HepG2 (cell line): ENCODE data around the gene FETUB. TPM values are rescaled to one million over a fixed set of nuclear protein-coding genes. Genes with fewer than 3 reads are reported as not detected.

Source experiments
- ATAC-seq: fragments of 200-7000 bp; cut with Tn5 transposase; 3 replicates; pipeline ENCODE4 v1.9.1; 2020; ENCODE audit warnings: mild to moderate bottlenecking, moderate library complexity
- BruUV-seq: library from RNA; stranded (reverse); fragments of 400-500 nt; replicated peaks from 2 replicates; lab custom pipeline; 2021; lab: Mats Ljungman, UMichigan
- CTCF ChIA-PET: fragments of 300-600 bp; formaldehyde crosslinking; extraction: SDS; loops from one replicate; lab custom pipeline; 2021; ENCODE audit warnings: low total read pairs, inconsistent platforms, low intra/inter-chr PET ratio; lab: Yijun Ruan, JAX
- POLR2A ChIA-PET: fragments of 350-600 bp; sonication (Branson Sonifier 250); formaldehyde crosslinking; loops from one replicate; lab custom pipeline; 2020; ENCODE audit warnings: antibody characterized with exemption, inconsistent platforms; lab: Yijun Ruan, JAX
- DNase-seq: peaks from one replicate; pipeline ENCODE4 v3.0.0-alpha.2; 2015; ENCODE audit warnings: low spot score
- FAIRE-seq: peaks from 3 replicates; lab custom pipeline; 2011; peaks lifted over from hg19 to GRCh38; lab: Jason Lieb, UNC
- H2AFZ ChIP-seq: one replicate; pipeline ENCODE4 v1.6.1; 2011; ENCODE audit warnings: low read length, inconsistent platforms
- H3K27ac ChIP-seq: fragments of 300-600 bp; 3 replicates; pipeline ENCODE4 v1.8.0; 2011; ENCODE audit warnings: mixed run types, mild to moderate bottlenecking, mixed read lengths, low read length, inconsistent platforms; ENCODE audit not compliant: insufficient read depth; ENCODE audit errors: extremely low read length
- H3K27me3 ChIP-seq, 2 experiments: fragments of 200-600 bp in 1 of 2; 2 replicates in 1 of 2; 3 replicates in 1 of 2; pipeline versions ENCODE4 v1.6.0 to v1.8.0; 2011; ENCODE audit warnings: low read length in 2 of 2, mild to moderate bottlenecking in 2 of 2, moderate library complexity in 2 of 2, inconsistent platforms in 1 of 2; ENCODE audit not compliant: insufficient read depth in 2 of 2, control insufficient read depth in 1 of 2
- H3K36me3 ChIP-seq, 2 experiments: fragments of 200-600 bp in 1 of 2; replicated peaks in 1 of 2; 2 replicates in 1 of 2; 3 replicates in 1 of 2; pipeline versions ENCODE4 v1.5.1 to v1.8.0; 2011; ENCODE audit warnings: low read length in 2 of 2, inconsistent platforms in 1 of 2; ENCODE audit not compliant: insufficient read depth in 2 of 2, control insufficient read depth in 1 of 2
- H3K4me1 ChIP-seq: 2 replicates; pipeline ENCODE4 v1.5.1; 2012; ENCODE audit warnings: low read length, inconsistent platforms; ENCODE audit not compliant: insufficient read depth
- H3K4me2 ChIP-seq: 2 replicates; pipeline ENCODE4 v1.6.0; 2011; ENCODE audit warnings: low read depth, low read length, inconsistent platforms
- H3K4me3 ChIP-seq, 3 experiments: fragments of 200-600 bp in 1 of 3; sonication (generic), shearing (Covaris generic) in 1 of 3; replicated peaks in 1 of 3; 2 replicates each; pipeline ENCODE4 v1.5.1; 2011 to 2016; ENCODE audit warnings: low read length in 3 of 3, inconsistent platforms in 2 of 3, low read depth in 2 of 3, mild to moderate bottlenecking in 2 of 3, control low read depth in 1 of 3, mixed read lengths in 1 of 3; ENCODE audit not compliant: insufficient read depth in 1 of 3
- H3K79me2 ChIP-seq: one replicate; pipeline ENCODE4 v1.6.1; 2011; ENCODE audit warnings: low read length, inconsistent platforms; ENCODE audit not compliant: insufficient read depth
- H3K9ac ChIP-seq: 2 replicates; pipeline ENCODE4 v1.6.0; 2011; ENCODE audit warnings: mild to moderate bottlenecking, low read depth, low read length, inconsistent platforms; ENCODE audit not compliant: insufficient read depth
- H3K9me3 ChIP-seq: 2 replicates; pipeline ENCODE4 v1.5.1; 2012; ENCODE audit warnings: mild to moderate bottlenecking, low read length
- H4K20me1 ChIP-seq: 2 replicates; pipeline ENCODE4 v1.6.0; 2011; ENCODE audit warnings: inconsistent platforms, mild to moderate bottlenecking, low read length, moderate library complexity; ENCODE audit not compliant: insufficient read depth
- AGO1 ChIP-seq: fragments of 200-400 bp; formaldehyde crosslinking; IDR thresholded peaks from 2 replicates; pipeline ENCODE4 v1.6.1; 2017; ENCODE audit warnings: mild to moderate bottlenecking, low read depth, low read length, moderate library complexity; ENCODE audit not compliant: poor library complexity, severe bottlenecking
- BRCA1 ChIP-seq: sonication (generic); formaldehyde crosslinking; IDR thresholded peaks from 2 replicates; pipeline ENCODE4 v1.4.0; 2020; ENCODE audit warnings: missing genetic modification reagents
- FOXA3 ChIP-seq: IDR thresholded peaks from 2 replicates; pipeline ENCODE4 v1.6.1; 2016; ENCODE audit warnings: missing genetic modification reagents, missing compliant biosample characterization
- GATAD2A ChIP-seq: IDR thresholded peaks from 2 replicates; pipeline ENCODE4 v1.6.1; 2016
- HMG20A ChIP-seq: IDR thresholded peaks from 2 replicates; pipeline ENCODE4 v1.6.1; 2016; ENCODE audit warnings: borderline replicate concordance
- HOXD1 ChIP-seq: sonication (generic); formaldehyde crosslinking; IDR thresholded peaks from 2 replicates; pipeline ENCODE4 v1.5.0; 2020; ENCODE audit warnings: missing genetic modification reagents
- NFE2L1 ChIP-seq: sonication (generic); formaldehyde crosslinking; IDR thresholded peaks from 2 replicates; pipeline ENCODE4 v1.4.0; 2020; ENCODE audit warnings: missing genetic modification reagents, mild to moderate bottlenecking, borderline replicate concordance
- SAP130 ChIP-seq: IDR thresholded peaks from 2 replicates; pipeline ENCODE4 v1.6.1; 2016; ENCODE audit warnings: low read depth
- SIN3A ChIP-seq: IDR thresholded peaks from 2 replicates; pipeline ENCODE4 v1.6.1; 2011; ENCODE audit warnings: low read depth, mild to moderate bottlenecking, control low read depth, low read length, borderline replicate concordance
- ZBTB1 ChIP-seq: sonication (generic); formaldehyde crosslinking; IDR thresholded peaks from 2 replicates; pipeline ENCODE4 v1.4.0; 2020; ENCODE audit warnings: missing genetic modification reagents, borderline replicate concordance
- ZNF251 ChIP-seq: sonication (generic); formaldehyde crosslinking; IDR thresholded peaks from 2 replicates; pipeline ENCODE4 v1.9.0; 2021; ENCODE audit warnings: mild to moderate bottlenecking, missing genetic modification reagents
- ZNF296 ChIP-seq: sonication (generic); formaldehyde crosslinking; conservative IDR thresholded peaks from 2 replicates; pipeline ENCODE4 v1.5.0; 2020; ENCODE audit warnings: mild to moderate bottlenecking, missing genetic modification reagents
- WGBS: methylation state at CpG from one replicate; pipeline ENCODE4 v1.1.6; 2017; ENCODE audit warnings: low lambda C conversion rate; 5-methylcytosine and 5-hydroxymethylcytosine counted together
- in situ Hi-C: cut with HindIII; loops from 2 replicates; pipeline ENCODE4 v1.10.0; 2017; ENCODE audit warnings: low pct_unique_long_range_greater_than_20kb; ENCODE audit not compliant: extremely low pct_ligation_motif_present
- intact Hi-C: fragments of 100-400 bp; cut with micrococcal nuclease; formaldehyde crosslinking; loops from one replicate; pipeline ENCODE4 v1.10.0; 2022; ENCODE audit not compliant: unreplicated experiment
- polyA plus RNA-seq, 8 experiments: library from polyadenylated mRNA; depleted of rRNA in 3 of 8; stranded (reverse) in 7 of 8; unstranded in 1 of 8; fragments of >200 nt; fragmentation: Illumina TruSeq in 4 of 8; extraction: Trizol in 4 of 8; gene quantifications; 2 replicates each; pipeline versions ENCODE4 v1.2.1 to v1.2.3, GENCODE V29; 2011 to 2016; ENCODE audit warnings: low read depth in 4 of 8, missing spikeins in 1 of 8, mixed read lengths in 1 of 8; ENCODE audit not compliant: insufficient read depth in 1 of 8
- total RNA-seq, 5 experiments: library from RNA; depleted of rRNA; stranded (reverse); fragments of >200 nt; fragmentation: Illumina TruSeq; extraction: Trizol; gene quantifications; 2 replicates each; pipeline ENCODE4 v1.2.3, GENCODE V29; 2016; ENCODE audit warnings: low read depth in 1 of 5
- TF ChIP-seq, protein P1 (sequence below): IDR thresholded peaks from 2 replicates; pipeline ENCODE4 v1.6.1; 2012; ENCODE audit warnings: inconsistent platforms

FETUB gene
- total and polyA plus RNA-seq, 2 of the 13 experiments (the other 11 are each of a cell fraction or from before 2014, with no cell fraction given), result 2.1 to 4.4 TPM

DNA sequence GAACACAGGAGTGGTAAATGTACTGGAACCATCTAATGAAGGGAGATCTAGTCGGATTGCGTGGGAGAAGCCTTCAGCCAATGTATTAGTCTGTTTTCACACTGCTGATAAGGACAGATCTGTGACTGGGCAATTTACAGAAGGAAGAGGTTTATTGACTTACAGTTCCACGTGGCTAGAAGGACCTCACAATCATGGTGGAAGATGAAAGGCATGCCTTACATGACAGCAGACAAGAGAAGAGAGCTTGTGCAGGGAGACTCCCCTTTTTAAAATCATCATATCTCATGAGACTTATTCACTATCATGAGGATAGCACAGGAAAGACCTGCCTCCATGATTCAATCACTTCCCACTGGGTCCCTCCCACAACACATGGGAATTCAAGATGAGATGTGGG, 42.6 kb downstream of the FETUB start:
- Histone ChIP-seq H3K36me3 (no peaks in the 10 kb centered on the region), H3K27me3 (no peaks in the 10 kb centered on the region; a peak in 2 of 5 replicates), H2AFZ (no peak overlapping the region), H3K27ac (no peak overlapping the region), H3K4me1 (peaks cover 28% of the 10 kb centered on the region), H4K20me1 (no peaks in the 10 kb centered on the region), H3K4me2 (no peak overlapping the region; the same call in 1 of the 2 replicates), H3K9me3 (no peaks in the 10 kb centered on the region), H3K79me2 (no peaks in the 10 kb centered on the region), H3K9ac (no peak overlapping the region), H3K4me3 (no peak overlapping the region)
- no peak for FAIRE-seq
- no peak; the same call in 2 of the 3 replicates for ATAC-seq
- ChIA-PET POLR2A (interaction anchor here (1.9 kb wide), 1 partner anchor 65 kb away, joined by 5 read pairs; no protein-coding TSS in a partner anchor), CTCF (no interaction called here)
- WGBS, result 0% methylated on average over 3 of the region's 3 CpGs
- intact Hi-C loops, result no loop called here
- in situ Hi-C loops, result no loop called here
- no TSS peak for BruUV-seq
- no peak for TF ChIP-seq AGO1
- no peak for TF ChIP-seq ZNF251 (CRISPR knock-in tag)
- TF ChIP-seq ZNF296 (CRISPR knock-in tag), result no peak
- 0 out of 2 replicates have a peak, but pooled peaks have one; percentile 4 for TF ChIP-seq GATAD2A (CRISPR knock-in tag)
- peak; percentile 21; the same call in 1 of the 2 replicates for TF ChIP-seq FOXA3 (CRISPR knock-in tag)
- no peak for TF ChIP-seq ZBTB1 (CRISPR knock-in tag)
- TF ChIP-seq BRCA1, result no peak
- TF ChIP-seq NFE2L1 (CRISPR knock-in tag), result no peak
- no peak for TF ChIP-seq HOXD1 (CRISPR knock-in tag)
- TF ChIP-seq SIN3A, result no peak
- peak; percentile 46 for TF ChIP-seq SAP130 (CRISPR knock-in tag)
- TF ChIP-seq, protein P1, sequence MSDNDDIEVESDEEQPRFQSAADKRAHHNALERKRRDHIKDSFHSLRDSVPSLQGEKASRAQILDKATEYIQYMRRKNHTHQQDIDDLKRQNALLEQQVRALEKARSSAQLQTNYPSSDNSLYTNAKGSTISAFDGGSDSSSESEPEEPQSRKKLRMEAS, result peak; percentile 31; the same call in 1 of the 2 replicates
- TF ChIP-seq HMG20A (CRISPR knock-in tag), result peak; percentile 17; the same call in 1 of the 2 replicates
- peak; percentile 19 for DNase-seq
